WTC11 (cell line): ENCODE data around the gene HES5. TPM values are rescaled to one million over a fixed set of nuclear protein-coding genes. Genes with fewer than 3 reads are reported as not detected.

Experiments used
- ATAC-seq: fragments of 200-7000 bp; cut with Tn5 transposase; 2 replicates; pipeline ENCODE4 v1.10.0; 2021; ENCODE audit warnings: mild to moderate bottlenecking, moderate library complexity
- CTCF ChIA-PET: fragments of 300-600 bp; sonication (Branson Sonifier 250); formaldehyde crosslinking; loops from one replicate; lab custom pipeline; 2021; ENCODE audit warnings: antibody characterized with exemption; lab: Charles Lee
- POLR2A ChIA-PET: fragments of 350-600 bp; sonication (Branson Sonifier 250); formaldehyde crosslinking; loops from one replicate; lab custom pipeline; 2021; ENCODE audit warnings: antibody characterized with exemption; lab: Charles Lee
- DNase-seq: peaks from one replicate; pipeline ENCODE4 v3.0.0; 2021; ENCODE audit warnings: low spot score
- H3K27ac Mint-ChIP-seq: 2 replicates; pipeline ENCODE4 v1.8.0; 2021; ENCODE audit warnings: mixed read lengths
- H3K27me3 Mint-ChIP-seq: 2 replicates; pipeline ENCODE4 v1.8.0; 2021; ENCODE audit warnings: low read depth, mild to moderate bottlenecking, moderate library complexity, mixed read lengths
- H3K36me3 Mint-ChIP-seq: 2 replicates; pipeline ENCODE4 v1.8.0; 2021; ENCODE audit warnings: mixed read lengths
- H3K4me1 Mint-ChIP-seq: 2 replicates; pipeline ENCODE4 v1.8.0; 2022; ENCODE audit warnings: mixed read lengths
- H3K4me3 Mint-ChIP-seq: 2 replicates; pipeline ENCODE4 v1.8.0; 2021; ENCODE audit warnings: mild to moderate bottlenecking, moderate library complexity, mixed read lengths
- H3K9me3 Mint-ChIP-seq: 2 replicates; pipeline ENCODE4 v1.8.0; 2021; ENCODE audit warnings: mixed read lengths
- CBFB ChIP-seq: sonication (generic); formaldehyde crosslinking; IDR thresholded peaks from 2 replicates; pipeline ENCODE4 v1.8.1; 2022; ENCODE audit warnings: mild to moderate bottlenecking, low read depth, missing genetic modification reagents
- EMX1 ChIP-seq: fragments of 250-450 bp; sonication (Bioruptor Pico); IDR thresholded peaks from 2 replicates; pipeline ENCODE4 v1.8.0; 2021; ENCODE audit warnings: mild to moderate bottlenecking
- ESRRA ChIP-seq: sonication (generic); formaldehyde crosslinking; IDR thresholded peaks from 2 replicates; pipeline ENCODE4 v1.8.1; 2022; ENCODE audit warnings: mild to moderate bottlenecking, missing genetic modification reagents, borderline replicate concordance
- FOXK1 ChIP-seq: sonication (generic); formaldehyde crosslinking; IDR thresholded peaks from 2 replicates; pipeline ENCODE4 v1.8.0; 2022; ENCODE audit warnings: mild to moderate bottlenecking, moderate library complexity, missing genetic modification reagents
- FOXP1 ChIP-seq: sonication (generic); formaldehyde crosslinking; IDR thresholded peaks from 2 replicates; pipeline ENCODE4 v1.8.0; 2022; ENCODE audit warnings: missing genetic modification reagents, mild to moderate bottlenecking, moderate library complexity, borderline replicate concordance
- JAZF1 ChIP-seq: fragments of 250-450 bp; sonication (Bioruptor Pico); IDR thresholded peaks from 2 replicates; pipeline ENCODE4 v1.9.0; 2021; ENCODE audit warnings: moderate library complexity, mild to moderate bottlenecking, inconsistent platforms
- MXD4 ChIP-seq: fragments of 250-450 bp; sonication (Bioruptor Pico); IDR thresholded peaks from 2 replicates; pipeline ENCODE4 v1.8.0; 2021; ENCODE audit warnings: mild to moderate bottlenecking, moderate library complexity, borderline replicate concordance
- NR3C1 ChIP-seq: sonication (generic); formaldehyde crosslinking; conservative IDR thresholded peaks from 2 replicates; pipeline ENCODE4 v1.8.1; 2023; ENCODE audit warnings: low read depth, mild to moderate bottlenecking, missing genetic modification reagents
- OVOL2 ChIP-seq: fragments of 250-450 bp; sonication (Bioruptor Pico); IDR thresholded peaks from 2 replicates; pipeline ENCODE4 v1.9.0; 2021; ENCODE audit warnings: mild to moderate bottlenecking, borderline replicate concordance
- SOX15 ChIP-seq: fragments of 250-450 bp; sonication (Bioruptor Pico); IDR thresholded peaks from 2 replicates; pipeline ENCODE4 v1.9.0; 2021; ENCODE audit warnings: mild to moderate bottlenecking
- TEAD1 ChIP-seq: sonication (generic); formaldehyde crosslinking; IDR thresholded peaks from 2 replicates; pipeline ENCODE4 v1.8.0; 2022; ENCODE audit warnings: mild to moderate bottlenecking, missing genetic modification reagents
- ZNF219 ChIP-seq: sonication (generic); formaldehyde crosslinking; IDR thresholded peaks from 2 replicates; pipeline ENCODE4 v1.8.0; 2023; ENCODE audit warnings: missing genetic modification reagents, mild to moderate bottlenecking, borderline replicate concordance
- ZNF423 ChIP-seq: fragments of 250-450 bp; sonication (Bioruptor Pico); IDR thresholded peaks from 2 replicates; pipeline ENCODE4 v2.1.2; 2022; ENCODE audit warnings: mild to moderate bottlenecking, moderate library complexity
- total RNA-seq: library from RNA; stranded (reverse); gene quantifications from 3 replicates; pipeline ENCODE4 v1.2.3, GENCODE V29; 2021
- TF ChIP-seq, protein P1 (sequence below): sonication (generic); formaldehyde crosslinking; IDR thresholded peaks from 2 replicates; pipeline ENCODE4 v1.8.1; 2022; ENCODE audit warnings: missing genetic modification reagents, borderline replicate concordance
- TF ChIP-seq, protein P2 (sequence below): sonication (generic); formaldehyde crosslinking; IDR thresholded peaks from 2 replicates; pipeline ENCODE4 v1.8.1; 2022; ENCODE audit warnings: low read depth, mild to moderate bottlenecking, moderate library complexity, missing genetic modification reagents, borderline replicate concordance
- TF ChIP-seq, protein P3 (sequence below): sonication (generic); formaldehyde crosslinking; IDR thresholded peaks from 2 replicates; pipeline ENCODE4 v1.8.0; 2022; ENCODE audit warnings: mild to moderate bottlenecking, missing genetic modification reagents
- TF ChIP-seq, protein P4 (sequence below): fragments of 250-450 bp; sonication (Bioruptor Pico); IDR thresholded peaks from 2 replicates; pipeline ENCODE4 v2.1.2; 2022; ENCODE audit warnings: mild to moderate bottlenecking, moderate library complexity

Gene HES5
- total RNA-seq, 1 experiment from 2014 or later: not detected

DNA sequence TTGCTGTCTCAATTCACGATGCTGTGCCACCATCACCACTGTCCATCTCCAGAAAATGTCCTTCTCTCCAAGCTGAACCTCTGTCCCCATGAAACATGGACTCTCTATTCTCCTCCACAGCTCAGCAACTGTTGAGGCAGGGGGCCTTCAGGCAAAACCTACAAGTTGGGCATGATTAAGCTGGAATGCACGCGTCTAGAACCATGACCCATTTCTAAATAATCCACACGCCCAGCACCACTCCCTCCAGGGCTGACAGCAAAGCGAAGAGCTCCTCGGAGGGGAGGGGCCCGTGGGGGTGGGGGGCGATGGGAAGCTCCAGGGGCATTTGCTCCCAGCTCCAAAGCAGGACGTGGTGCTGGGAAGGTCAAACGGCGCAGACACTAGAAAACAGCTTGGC, 3.3 kb upstream of the HES5 start:
- Mint-ChIP-seq H3K27me3 (peaks cover 72% of the 10 kb centered on the region), H3K4me3 (no peak overlapping the region), H3K9me3 (no peaks in the 10 kb centered on the region), H3K4me1 (peaks cover 14% of the 10 kb centered on the region), H3K27ac (no peak overlapping the region), H3K36me3 (no peaks in the 10 kb centered on the region)
- POLR2A ChIA-PET: no interaction called here
- CTCF ChIA-PET: interaction anchor here (0.8 to 1.5 kb wide), 4 partner anchors 14 to 89 kb away, joined by 3 to 6 read pairs (median 3); no protein-coding TSS in a partner anchor
- TF ChIP-seq, protein P1, sequence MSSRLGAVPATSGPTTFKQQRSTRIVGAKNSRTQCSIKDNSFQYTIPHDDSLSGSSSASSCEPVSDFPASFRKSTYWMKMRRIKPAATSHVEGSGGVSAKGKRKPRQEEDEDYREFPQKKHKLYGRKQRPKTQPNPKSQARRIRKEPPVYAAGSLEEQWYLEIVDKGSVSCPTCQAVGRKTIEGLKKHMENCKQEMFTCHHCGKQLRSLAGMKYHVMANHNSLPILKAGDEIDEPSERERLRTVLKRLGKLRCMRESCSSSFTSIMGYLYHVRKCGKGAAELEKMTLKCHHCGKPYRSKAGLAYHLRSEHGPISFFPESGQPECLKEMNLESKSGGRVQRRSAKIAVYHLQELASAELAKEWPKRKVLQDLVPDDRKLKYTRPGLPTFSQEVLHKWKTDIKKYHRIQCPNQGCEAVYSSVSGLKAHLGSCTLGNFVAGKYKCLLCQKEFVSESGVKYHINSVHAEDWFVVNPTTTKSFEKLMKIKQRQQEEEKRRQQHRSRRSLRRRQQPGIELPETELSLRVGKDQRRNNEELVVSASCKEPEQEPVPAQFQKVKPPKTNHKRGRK (CRISPR knock-in tag): no peak
- TF ChIP-seq, protein P2, sequence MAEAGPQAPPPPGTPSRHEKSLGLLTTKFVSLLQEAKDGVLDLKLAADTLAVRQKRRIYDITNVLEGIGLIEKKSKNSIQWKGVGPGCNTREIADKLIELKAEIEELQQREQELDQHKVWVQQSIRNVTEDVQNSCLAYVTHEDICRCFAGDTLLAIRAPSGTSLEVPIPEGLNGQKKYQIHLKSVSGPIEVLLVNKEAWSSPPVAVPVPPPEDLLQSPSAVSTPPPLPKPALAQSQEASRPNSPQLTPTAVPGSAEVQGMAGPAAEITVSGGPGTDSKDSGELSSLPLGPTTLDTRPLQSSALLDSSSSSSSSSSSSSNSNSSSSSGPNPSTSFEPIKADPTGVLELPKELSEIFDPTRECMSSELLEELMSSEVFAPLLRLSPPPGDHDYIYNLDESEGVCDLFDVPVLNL (CRISPR knock-in tag): no peak
- TF ChIP-seq, protein P3, sequence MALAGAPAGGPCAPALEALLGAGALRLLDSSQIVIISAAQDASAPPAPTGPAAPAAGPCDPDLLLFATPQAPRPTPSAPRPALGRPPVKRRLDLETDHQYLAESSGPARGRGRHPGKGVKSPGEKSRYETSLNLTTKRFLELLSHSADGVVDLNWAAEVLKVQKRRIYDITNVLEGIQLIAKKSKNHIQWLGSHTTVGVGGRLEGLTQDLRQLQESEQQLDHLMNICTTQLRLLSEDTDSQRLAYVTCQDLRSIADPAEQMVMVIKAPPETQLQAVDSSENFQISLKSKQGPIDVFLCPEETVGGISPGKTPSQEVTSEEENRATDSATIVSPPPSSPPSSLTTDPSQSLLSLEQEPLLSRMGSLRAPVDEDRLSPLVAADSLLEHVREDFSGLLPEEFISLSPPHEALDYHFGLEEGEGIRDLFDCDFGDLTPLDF (CRISPR knock-in tag): no peak
- TF ChIP-seq CBFB (CRISPR knock-in tag) (no peak), MXD4 (CRISPR knock-in tag) (no peak), ZNF219 (CRISPR knock-in tag) (no peak)
- DNase-seq (no peak), ATAC-seq (no peak)

DNA sequence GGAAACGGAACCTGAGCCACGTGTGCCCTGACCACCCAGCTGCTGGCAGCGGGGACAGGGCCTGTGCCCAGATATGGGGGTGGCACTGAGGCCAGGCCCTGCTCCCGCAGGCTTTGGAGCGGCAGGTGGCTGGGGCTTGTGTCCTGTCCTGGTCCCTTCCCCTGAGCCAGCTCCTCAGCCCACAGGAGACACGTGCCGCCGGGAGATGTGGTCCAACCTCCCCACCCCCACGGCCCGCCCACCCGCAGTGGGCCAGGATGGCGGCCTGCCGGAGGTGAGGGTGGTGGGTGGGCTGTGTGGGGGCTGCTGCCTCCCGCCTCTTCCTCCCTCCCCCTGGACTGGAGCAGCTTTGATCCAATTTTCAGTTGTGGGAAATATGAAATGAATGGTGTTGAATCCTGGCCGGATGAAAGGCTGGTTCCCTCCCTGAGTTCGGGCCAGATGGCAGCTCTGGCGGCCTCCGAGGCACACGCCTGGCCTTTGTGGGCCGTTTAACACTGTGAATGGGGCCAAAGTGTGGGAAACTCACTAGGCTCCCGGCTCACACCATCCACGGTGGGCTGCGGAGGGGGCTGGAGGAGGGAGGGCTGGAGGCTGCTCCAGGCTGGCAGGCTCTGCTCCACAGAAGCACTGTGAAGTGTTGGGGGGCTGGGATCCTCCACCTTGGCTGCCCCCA, 2.6 kb upstream of the HES5 start:
- no peak for DNase-seq
- no peak for TF ChIP-seq FOXK1 (CRISPR knock-in tag)
- no peak for ATAC-seq
- H3K4me1 Mint-ChIP-seq: peaks cover 14% of the 10 kb centered on the region
- no peaks in the 10 kb centered on the region for H3K36me3 Mint-ChIP-seq
- POLR2A ChIA-PET: no interaction called here
- no peaks in the 10 kb centered on the region for H3K9me3 Mint-ChIP-seq
- no peak overlapping the region for H3K27ac Mint-ChIP-seq
- no peak overlapping the region for H3K4me3 Mint-ChIP-seq
- CTCF ChIA-PET: interaction anchor here (1.5 kb wide), 1 partner anchor 29 kb away, joined by 6 read pairs; no protein-coding TSS in a partner anchor
- peaks cover 78% of the 10 kb centered on the region for H3K27me3 Mint-ChIP-seq

DNA sequence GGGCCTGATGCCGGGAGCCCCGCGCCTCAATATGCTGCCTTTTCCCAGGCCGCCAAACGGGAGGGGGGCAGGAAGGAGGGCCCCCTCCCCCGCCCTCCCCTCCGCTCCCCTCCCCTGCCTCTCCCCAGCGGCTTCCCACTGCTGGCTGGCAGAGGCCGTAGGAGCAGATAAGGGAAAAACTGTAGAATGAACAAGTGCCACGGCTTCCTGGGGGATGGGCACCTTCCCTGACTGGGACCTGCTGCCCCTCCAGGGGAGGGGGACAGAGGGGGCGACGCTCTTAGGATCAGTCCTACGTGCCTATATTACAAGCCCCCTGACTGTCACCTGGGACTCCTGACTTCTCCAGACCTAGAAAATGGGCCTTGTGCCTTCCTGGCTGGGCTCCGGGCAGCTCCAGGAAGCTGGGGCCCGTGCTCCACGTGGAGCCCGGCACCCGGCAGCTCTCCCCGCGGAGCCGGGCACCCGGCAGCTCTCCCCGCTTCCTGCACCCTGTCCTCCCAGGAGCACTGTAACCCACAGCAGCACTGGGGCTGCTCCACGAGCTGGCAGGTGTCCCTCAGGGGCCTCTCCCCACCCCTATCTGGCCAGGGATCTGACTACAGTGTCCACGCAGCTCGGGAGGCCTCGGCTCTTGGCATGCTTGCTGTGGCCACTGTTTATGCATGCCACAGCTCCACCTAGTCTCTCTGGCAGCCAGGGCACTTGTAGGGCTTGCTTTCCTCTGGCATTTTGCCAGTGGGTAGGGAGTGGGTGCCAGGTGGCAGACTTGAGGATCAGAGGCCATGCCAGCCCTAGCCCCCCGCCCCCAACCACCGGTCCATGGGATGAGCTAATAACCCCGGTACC, 674 bp upstream of the HES5 start:
- ChIA-PET POLR2A (interaction anchor here (0.6 kb wide), 1 partner anchor 98 kb away, joined by 3 read pairs; no protein-coding TSS in a partner anchor), CTCF (interaction anchor here (0.5 to 1.4 kb wide), 5 partner anchors 9 to 119 kb away, joined by 3 to 8 read pairs (median 3); no protein-coding TSS in a partner anchor)
- no peaks in the 10 kb centered on the region for H3K36me3 Mint-ChIP-seq
- peaks cover 82% of the 10 kb centered on the region for H3K27me3 Mint-ChIP-seq
- TF ChIP-seq NR3C1: no peak
- TF ChIP-seq, protein P3 (CRISPR knock-in tag): no peak
- no peak for TF ChIP-seq FOXP1 (CRISPR knock-in tag)
- TF ChIP-seq TEAD1: no peak
- no peak for TF ChIP-seq EMX1 (CRISPR knock-in tag)
- TF ChIP-seq, protein P4, sequence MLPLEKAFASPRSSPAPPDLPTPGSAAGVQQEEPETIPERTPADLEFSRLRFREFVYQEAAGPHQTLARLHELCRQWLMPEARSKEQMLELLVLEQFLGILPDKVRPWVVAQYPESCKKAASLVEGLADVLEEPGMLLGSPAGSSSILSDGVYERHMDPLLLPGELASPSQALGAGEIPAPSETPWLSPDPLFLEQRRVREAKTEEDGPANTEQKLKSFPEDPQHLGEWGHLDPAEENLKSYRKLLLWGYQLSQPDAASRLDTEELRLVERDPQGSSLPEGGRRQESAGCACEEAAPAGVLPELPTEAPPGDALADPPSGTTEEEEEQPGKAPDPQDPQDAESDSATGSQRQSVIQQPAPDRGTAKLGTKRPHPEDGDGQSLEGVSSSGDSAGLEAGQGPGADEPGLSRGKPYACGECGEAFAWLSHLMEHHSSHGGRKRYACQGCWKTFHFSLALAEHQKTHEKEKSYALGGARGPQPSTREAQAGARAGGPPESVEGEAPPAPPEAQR (CRISPR knock-in tag): no peak
- no peak for TF ChIP-seq ESRRA (CRISPR knock-in tag)
- TF ChIP-seq ZNF219 (CRISPR knock-in tag): no peak
- no peak for TF ChIP-seq JAZF1 (CRISPR knock-in tag)
- no peak for TF ChIP-seq SOX15 (CRISPR knock-in tag)
- no peak for TF ChIP-seq ZNF423 (CRISPR knock-in tag)
- TF ChIP-seq OVOL2: no peak
- no peak overlapping the region for H3K4me3 Mint-ChIP-seq
- ATAC-seq (no peak), DNase-seq (no peak)
- peaks cover 20% of the 10 kb centered on the region for H3K4me1 Mint-ChIP-seq
- no peaks in the 10 kb centered on the region for H3K9me3 Mint-ChIP-seq
- H3K27ac Mint-ChIP-seq: no peak overlapping the region
